Fibroblast of the aortic adventitia (primary cell): ENCODE data around the gene ANGEL1. TPM values are rescaled to one million over a fixed set of nuclear protein-coding genes. Genes with fewer than 3 reads are reported as not detected.

Source experiments
- DNase-seq: peaks from one replicate; pipeline ENCODE4 v3.0.0-alpha.2; 2010; ENCODE audit warnings: low read depth
- H3K4me3 ChIP-seq: 2 replicates; pipeline ENCODE4 v1.5.1; 2011; ENCODE audit warnings: low read depth, mild to moderate bottlenecking, control low read depth, low read length, moderate library complexity
- CTCF ChIP-seq: IDR thresholded peaks from 2 replicates; pipeline ENCODE4 v1.5.1; 2011; ENCODE audit warnings: mild to moderate bottlenecking, low read length, control low read depth, inconsistent platforms; ENCODE audit not compliant: insufficient read depth
- total RNA-seq: library from RNA; depleted of rRNA; stranded (reverse); fragments of >200 nt; gene quantifications from 2 replicates; pipeline ENCODE4 v1.2.3, GENCODE V29; 2012; ENCODE audit warnings: low replicate concordance

Gene ANGEL1
- total RNA-seq, 1 donor, result 5.8 TPM

GRCh38 chr14:76784266-76784874, 28.3 kb downstream of the ANGEL1 start:
- no peak overlapping the region for H3K4me3 ChIP-seq
- no peak for TF ChIP-seq CTCF
- DNase-seq, result no peak

DNA sequence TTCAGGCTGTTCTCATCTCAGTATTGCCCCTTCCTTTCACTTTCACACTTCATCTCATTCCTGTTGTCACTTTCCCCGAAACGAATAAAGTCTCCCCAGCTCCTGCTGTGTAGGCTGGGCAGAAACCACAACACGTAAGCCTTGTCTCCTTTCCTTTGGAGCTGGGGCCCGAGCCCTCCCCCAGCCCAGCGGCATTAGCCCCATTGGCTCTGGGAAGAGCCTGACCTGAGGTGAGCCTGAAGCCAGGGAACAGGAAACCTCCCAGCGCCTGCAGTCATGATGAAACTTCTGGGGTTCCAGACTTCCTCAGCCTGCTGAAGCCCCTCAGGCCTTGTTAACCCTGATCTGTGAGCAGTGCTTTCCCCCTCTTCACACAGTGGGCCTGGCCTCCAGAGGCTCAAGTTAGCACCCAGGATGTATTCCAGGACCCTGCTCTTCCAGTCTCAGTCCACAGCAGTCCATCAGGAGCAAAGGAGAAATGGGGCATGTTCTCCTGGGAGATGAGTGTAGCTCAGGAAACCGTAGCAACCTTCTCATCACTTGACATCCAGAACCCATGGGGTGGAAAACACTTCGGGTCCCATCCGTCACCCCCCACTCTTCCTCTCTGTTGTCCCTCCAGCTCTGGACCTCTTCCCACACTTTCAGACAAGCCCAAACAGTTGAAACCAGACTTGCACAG, 29.7 kb downstream of the ANGEL1 start:
- DNase-seq, result no peak
- TF ChIP-seq CTCF, result no peak
- no peak overlapping the region for H3K4me3 ChIP-seq

- DNase-seq, result no peak
- H3K4me3 ChIP-seq, result no peak overlapping the region
- TF ChIP-seq CTCF, result no peak
Observed at GRCh38 chr14:76782115-76782884, 30.4 kb downstream of the ANGEL1 start.

GRCh38 chr14:76781648-76782051, 31.0 kb downstream of the ANGEL1 start:
- no peak for TF ChIP-seq CTCF
- no peak for DNase-seq
- no peak overlapping the region for H3K4me3 ChIP-seq

- no peak for TF ChIP-seq CTCF
- no peak for DNase-seq
Observed at GRCh38 chr14:76780875-76781647, 31.6 kb downstream of the ANGEL1 start.

GRCh38 chr14:76780360-76780759, 32.3 kb downstream of the ANGEL1 start:
- no peak for TF ChIP-seq CTCF
- no peak overlapping the region for H3K4me3 ChIP-seq
- DNase-seq, result no peak

More at GRCh38 chr14:76780875-76781647, 31.6 kb downstream of the ANGEL1 start:
- H3K4me3 ChIP-seq, result no peak overlapping the region
